ENCODE results near the gene CMTM5. TPM values are rescaled to one million over a fixed set of nuclear protein-coding genes. Genes with fewer than 3 reads are reported as not detected.

Gene CMTM5
- total RNA-seq, 3 donors from 2014 or later (not counting 1 experiment from before 2014, with no cell fraction given) = 2.9 to 4.5 TPM; not detected in 1

GRCh38 chr14:23362200-23362599 is 14.6 kb upstream of the CMTM5 start:
- peaks cover 5% of the 10 kb centered on the region for H3K27me3 ChIP-seq (ENCODE audit: control insufficient read depth, insufficient read depth, low read length)
- intact Hi-C loops (cut with micrococcal nuclease) = no loop called here
- H3K4me3 Mint-ChIP-seq = no peak overlapping the region
- peaks cover 17 to 20% of the 10 kb centered on the region in 2 donors for H3K27me3 Mint-ChIP-seq (ENCODE audit: low read depth in 2 of 2)
- H3K27ac ChIP-seq (ENCODE audit: low read length) = no peak overlapping the region
- H3K4me1 ChIP-seq (ENCODE audit: control insufficient read depth, insufficient read depth, low read length) = no peaks in the 10 kb centered on the region
- no peak overlapping the region for H3K4me3 ChIP-seq (ENCODE audit: low read length)
- H3K27ac Mint-ChIP-seq = no peak overlapping the region
- H3K4me1 Mint-ChIP-seq = no peaks in the 10 kb centered on the region
- TF ChIP-seq, protein P1, sequence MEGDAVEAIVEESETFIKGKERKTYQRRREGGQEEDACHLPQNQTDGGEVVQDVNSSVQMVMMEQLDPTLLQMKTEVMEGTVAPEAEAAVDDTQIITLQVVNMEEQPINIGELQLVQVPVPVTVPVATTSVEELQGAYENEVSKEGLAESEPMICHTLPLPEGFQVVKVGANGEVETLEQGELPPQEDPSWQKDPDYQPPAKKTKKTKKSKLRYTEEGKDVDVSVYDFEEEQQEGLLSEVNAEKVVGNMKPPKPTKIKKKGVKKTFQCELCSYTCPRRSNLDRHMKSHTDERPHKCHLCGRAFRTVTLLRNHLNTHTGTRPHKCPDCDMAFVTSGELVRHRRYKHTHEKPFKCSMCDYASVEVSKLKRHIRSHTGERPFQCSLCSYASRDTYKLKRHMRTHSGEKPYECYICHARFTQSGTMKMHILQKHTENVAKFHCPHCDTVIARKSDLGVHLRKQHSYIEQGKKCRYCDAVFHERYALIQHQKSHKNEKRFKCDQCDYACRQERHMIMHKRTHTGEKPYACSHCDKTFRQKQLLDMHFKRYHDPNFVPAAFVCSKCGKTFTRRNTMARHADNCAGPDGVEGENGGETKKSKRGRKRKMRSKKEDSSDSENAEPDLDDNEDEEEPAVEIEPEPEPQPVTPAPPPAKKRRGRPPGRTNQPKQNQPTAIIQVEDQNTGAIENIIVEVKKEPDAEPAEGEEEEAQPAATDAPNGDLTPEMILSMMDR (IDR thresholded peaks at IDR 0.05) = no peak
- no peaks in the 10 kb centered on the region for H3K9me3 ChIP-seq (ENCODE audit: control insufficient read depth, insufficient read depth, low read length)
- no peaks in the 10 kb centered on the region for H3K9me3 Mint-ChIP-seq
- no peaks in the 10 kb centered on the region for H3K36me3 ChIP-seq (ENCODE audit: control insufficient read depth, insufficient read depth, low read length)
- H3K36me3 Mint-ChIP-seq = no peaks in the 10 kb centered on the region
- WGBS (ENCODE audit: insufficient coverage) = 82% methylated on average over 2 of the region's 3 CpGs
- DNase-seq (no peak), ATAC-seq (no peak)

- H3K27ac ChIP-seq (ENCODE audit: low read length) = no peak overlapping the region
- ATAC-seq (no peak), DNase-seq (no peak)
- H3K36me3 ChIP-seq (ENCODE audit: control insufficient read depth, insufficient read depth, low read length) = no peaks in the 10 kb centered on the region
- Mint-ChIP-seq H3K27ac (no peak overlapping the region), H3K36me3 (no peaks in the 10 kb centered on the region), H3K4me3 (no peak overlapping the region), H3K27me3 (ENCODE audit: low read depth in 2 of 2) (peaks cover 32% of the 10 kb centered on the region in 2 donors), H3K9me3 (no peaks in the 10 kb centered on the region), H3K4me1 (no peaks in the 10 kb centered on the region)
- H3K4me1 ChIP-seq (ENCODE audit: control insufficient read depth, insufficient read depth, low read length) = no peaks in the 10 kb centered on the region
- H3K9me3 ChIP-seq (ENCODE audit: control insufficient read depth, insufficient read depth, low read length) = no peaks in the 10 kb centered on the region
- intact Hi-C loops (cut with micrococcal nuclease) = no loop called here
- no peak overlapping the region for H3K4me3 ChIP-seq (ENCODE audit: low read length)
- 38% methylated on average over 18 of the region's 21 CpGs for WGBS (ENCODE audit: insufficient coverage)
- peaks cover 5% of the 10 kb centered on the region for H3K27me3 ChIP-seq (ENCODE audit: control insufficient read depth, insufficient read depth, low read length)
- TF ChIP-seq, protein P1 (IDR thresholded peaks at IDR 0.05) = no peak
Measured at GRCh38 chr14:23364164-23365035, 12.4 kb upstream of the CMTM5 start.

- Histone ChIP-seq H3K27ac (ENCODE audit: low read length) (no peak within 1 kb of the TSS), H3K4me1 (ENCODE audit: control insufficient read depth, insufficient read depth, low read length) (no peaks in the 10 kb centered on the region), H3K4me3 (ENCODE audit: low read length) (no peak within 1 kb of the TSS), H3K27me3 (ENCODE audit: control insufficient read depth, insufficient read depth, low read length) (peaks cover 5% of the 10 kb centered on the region), H3K9me3 (ENCODE audit: control insufficient read depth, insufficient read depth, low read length) (no peaks in the 10 kb centered on the region), H3K36me3 (ENCODE audit: control insufficient read depth, insufficient read depth, low read length) (no peaks in the 10 kb centered on the region)
- 3% methylated on average over 74 of the region's 74 CpGs for WGBS (ENCODE audit: insufficient coverage)
- Mint-ChIP-seq H3K4me1 (no peaks in the 10 kb centered on the region), H3K27me3 (ENCODE audit: low read depth in 2 of 2) (peaks cover 32% of the 10 kb centered on the region in 2 donors), H3K36me3 (no peaks in the 10 kb centered on the region), H3K4me3 (no peak within 1 kb of the TSS), H3K27ac (no peak within 1 kb of the TSS), H3K9me3 (no peaks in the 10 kb centered on the region)
- ATAC-seq = no peak
- intact Hi-C loops (cut with micrococcal nuclease) = no loop called here
- DNase-seq = no peak
- TF ChIP-seq, protein P1 (IDR thresholded peaks at IDR 0.05) = no peak
Measured at GRCh38 chr14:23365036-23365731, 11.7 kb upstream of the CMTM5 start, which contains the start of gene EFS. EFS (minus strand) TSS chr14:23365172; CDS start chr14:23365025, 147 bp downstream.
